Ishikawa (cell line): ENCODE results near the gene CCL5.
A peak's percentile ranks its signal among the peaks of the same experiment; 100 is the strongest.

Source experiments
- CEBPB ChIP-seq: IDR thresholded peaks from 2 replicates; pipeline ENCODE4 v1.6.1; 2012
- CREB1 ChIP-seq: IDR thresholded peaks from 2 replicates; pipeline ENCODE4 v1.6.1; 2012; ENCODE audit warnings: low read depth
- EGR1 ChIP-seq: IDR thresholded peaks from 2 replicates; pipeline ENCODE4 v1.6.1; 2012
- EP300 ChIP-seq: IDR thresholded peaks from 2 replicates; pipeline ENCODE4 v1.6.1; 2012; ENCODE audit warnings: borderline replicate concordance
- FOXM1 ChIP-seq: IDR thresholded peaks from 2 replicates; pipeline ENCODE4 v1.6.1; 2012; ENCODE audit warnings: low read depth, borderline replicate concordance
- NFIC ChIP-seq: IDR thresholded peaks from 2 replicates; pipeline ENCODE4 v1.6.1; 2012
- RAD21 ChIP-seq: IDR thresholded peaks from 2 replicates; pipeline ENCODE4 v1.6.1; 2012; ENCODE audit warnings: low read depth
- TAF1 ChIP-seq: IDR thresholded peaks from 2 replicates; pipeline ENCODE4 v1.6.1; 2012; ENCODE audit warnings: low read depth, mild to moderate bottlenecking
- TCF12 ChIP-seq: IDR thresholded peaks from 2 replicates; pipeline ENCODE4 v1.6.1; 2012; ENCODE audit warnings: low read depth
- TEAD4 ChIP-seq: IDR thresholded peaks from 2 replicates; pipeline ENCODE4 v1.6.1; 2012
- YY1 ChIP-seq: IDR thresholded peaks from 2 replicates; pipeline ENCODE4 v1.6.1; 2012; ENCODE audit warnings: low read depth
- ZBTB7A ChIP-seq: IDR thresholded peaks from 2 replicates; pipeline ENCODE4 v1.6.1; 2012; ENCODE audit warnings: low read depth
- TF ChIP-seq, protein P1 (sequence below): IDR thresholded peaks from 2 replicates; pipeline ENCODE4 v1.6.1; 2012
- TF ChIP-seq, protein P2 (sequence below): IDR thresholded peaks from 2 replicates; pipeline ENCODE4 v1.6.1; 2012
- TF ChIP-seq, protein P3 (sequence below): IDR thresholded peaks from 2 replicates; pipeline ENCODE4 v1.6.1; 2012; ENCODE audit warnings: low read depth, mild to moderate bottlenecking

The CCL5 gene

DNA sequence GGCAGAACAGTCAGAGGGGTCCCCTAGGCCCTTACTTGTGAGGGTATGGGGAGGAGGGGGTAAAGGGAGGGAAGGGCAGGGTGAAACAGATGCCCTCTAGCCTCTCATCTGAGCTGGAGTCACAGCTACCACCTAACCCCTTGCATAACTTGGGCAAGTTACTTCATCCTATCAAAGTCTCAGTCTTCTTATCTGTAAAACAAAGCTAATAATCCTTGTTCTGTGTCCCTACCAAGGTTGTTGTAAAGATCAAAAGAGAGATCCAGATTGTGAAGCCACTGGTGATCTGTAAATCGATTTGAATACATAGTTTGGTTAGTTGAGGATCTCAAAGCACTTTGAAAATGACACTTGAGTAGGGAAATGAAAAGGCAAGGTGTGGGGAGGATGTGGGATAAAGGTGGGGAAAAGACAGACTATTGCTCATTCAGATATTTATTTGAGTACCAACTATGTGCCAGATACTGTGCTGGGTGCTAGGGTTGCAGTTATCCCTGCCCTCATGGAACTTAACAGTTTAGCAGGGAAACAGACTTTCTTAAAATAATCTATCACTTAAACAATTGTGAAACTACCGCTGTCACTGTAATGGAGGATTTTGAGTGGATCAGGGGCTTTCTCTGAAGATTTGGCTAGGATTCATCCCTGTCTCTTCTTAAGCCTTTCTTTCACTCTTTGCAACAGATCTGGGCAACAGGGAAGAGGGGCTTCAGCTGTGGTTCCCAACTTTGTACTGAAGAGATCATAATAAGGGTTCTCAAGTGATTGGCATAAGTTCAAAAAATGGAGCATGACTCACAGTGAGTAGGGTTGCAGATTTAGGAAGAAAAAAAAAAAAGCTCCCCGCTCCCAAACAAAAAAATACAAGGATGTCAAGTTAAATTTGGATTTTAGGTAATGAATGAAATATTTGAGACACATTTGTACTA, 14.5 kb downstream of the CCL5 start:
- TF ChIP-seq NFIC (no peak), TAF1 (no peak), CEBPB (no peak), EP300 (no peak), CREB1 (no peak), RAD21 (no peak), ZBTB7A (no peak), FOXM1 (no peak), EGR1 (no peak), TCF12 (no peak), TEAD4 (no peak), YY1 (no peak)
- TF ChIP-seq, protein P1, sequence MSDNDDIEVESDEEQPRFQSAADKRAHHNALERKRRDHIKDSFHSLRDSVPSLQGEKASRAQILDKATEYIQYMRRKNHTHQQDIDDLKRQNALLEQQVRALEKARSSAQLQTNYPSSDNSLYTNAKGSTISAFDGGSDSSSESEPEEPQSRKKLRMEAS, result no peak
- TF ChIP-seq, protein P2, sequence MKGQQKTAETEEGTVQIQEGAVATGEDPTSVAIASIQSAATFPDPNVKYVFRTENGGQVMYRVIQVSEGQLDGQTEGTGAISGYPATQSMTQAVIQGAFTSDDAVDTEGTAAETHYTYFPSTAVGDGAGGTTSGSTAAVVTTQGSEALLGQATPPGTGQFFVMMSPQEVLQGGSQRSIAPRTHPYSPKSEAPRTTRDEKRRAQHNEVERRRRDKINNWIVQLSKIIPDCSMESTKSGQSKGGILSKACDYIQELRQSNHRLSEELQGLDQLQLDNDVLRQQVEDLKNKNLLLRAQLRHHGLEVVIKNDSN, result no peak
- TF ChIP-seq, protein P3, sequence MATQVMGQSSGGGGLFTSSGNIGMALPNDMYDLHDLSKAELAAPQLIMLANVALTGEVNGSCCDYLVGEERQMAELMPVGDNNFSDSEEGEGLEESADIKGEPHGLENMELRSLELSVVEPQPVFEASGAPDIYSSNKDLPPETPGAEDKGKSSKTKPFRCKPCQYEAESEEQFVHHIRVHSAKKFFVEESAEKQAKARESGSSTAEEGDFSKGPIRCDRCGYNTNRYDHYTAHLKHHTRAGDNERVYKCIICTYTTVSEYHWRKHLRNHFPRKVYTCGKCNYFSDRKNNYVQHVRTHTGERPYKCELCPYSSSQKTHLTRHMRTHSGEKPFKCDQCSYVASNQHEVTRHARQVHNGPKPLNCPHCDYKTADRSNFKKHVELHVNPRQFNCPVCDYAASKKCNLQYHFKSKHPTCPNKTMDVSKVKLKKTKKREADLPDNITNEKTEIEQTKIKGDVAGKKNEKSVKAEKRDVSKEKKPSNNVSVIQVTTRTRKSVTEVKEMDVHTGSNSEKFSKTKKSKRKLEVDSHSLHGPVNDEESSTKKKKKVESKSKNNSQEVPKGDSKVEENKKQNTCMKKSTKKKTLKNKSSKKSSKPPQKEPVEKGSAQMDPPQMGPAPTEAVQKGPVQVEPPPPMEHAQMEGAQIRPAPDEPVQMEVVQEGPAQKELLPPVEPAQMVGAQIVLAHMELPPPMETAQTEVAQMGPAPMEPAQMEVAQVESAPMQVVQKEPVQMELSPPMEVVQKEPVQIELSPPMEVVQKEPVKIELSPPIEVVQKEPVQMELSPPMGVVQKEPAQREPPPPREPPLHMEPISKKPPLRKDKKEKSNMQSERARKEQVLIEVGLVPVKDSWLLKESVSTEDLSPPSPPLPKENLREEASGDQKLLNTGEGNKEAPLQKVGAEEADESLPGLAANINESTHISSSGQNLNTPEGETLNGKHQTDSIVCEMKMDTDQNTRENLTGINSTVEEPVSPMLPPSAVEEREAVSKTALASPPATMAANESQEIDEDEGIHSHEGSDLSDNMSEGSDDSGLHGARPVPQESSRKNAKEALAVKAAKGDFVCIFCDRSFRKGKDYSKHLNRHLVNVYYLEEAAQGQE, result no peak

DNA sequence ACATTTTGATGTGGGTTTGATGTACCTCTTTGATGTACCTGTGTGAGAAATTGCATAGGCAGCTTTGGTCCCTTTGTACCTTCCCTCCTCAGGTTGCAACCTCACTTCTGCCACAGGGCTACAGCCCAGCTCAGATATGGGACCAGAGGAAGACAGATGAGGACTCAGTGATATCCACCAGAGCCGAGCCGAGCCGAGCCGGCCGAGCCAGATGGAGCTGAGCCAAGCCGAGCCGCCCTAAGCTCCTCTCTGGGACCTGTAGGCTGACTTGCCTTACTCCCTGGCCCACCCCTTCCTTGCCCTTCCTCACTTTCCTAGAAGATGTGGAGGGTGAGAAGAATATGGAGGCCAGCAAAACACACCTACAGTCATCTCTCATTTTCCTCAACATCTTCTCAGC, 15.3 kb downstream of the CCL5 start:
- TF ChIP-seq ZBTB7A (no peak), TAF1 (no peak)
- TF ChIP-seq, protein P3, result no peak

DNA sequence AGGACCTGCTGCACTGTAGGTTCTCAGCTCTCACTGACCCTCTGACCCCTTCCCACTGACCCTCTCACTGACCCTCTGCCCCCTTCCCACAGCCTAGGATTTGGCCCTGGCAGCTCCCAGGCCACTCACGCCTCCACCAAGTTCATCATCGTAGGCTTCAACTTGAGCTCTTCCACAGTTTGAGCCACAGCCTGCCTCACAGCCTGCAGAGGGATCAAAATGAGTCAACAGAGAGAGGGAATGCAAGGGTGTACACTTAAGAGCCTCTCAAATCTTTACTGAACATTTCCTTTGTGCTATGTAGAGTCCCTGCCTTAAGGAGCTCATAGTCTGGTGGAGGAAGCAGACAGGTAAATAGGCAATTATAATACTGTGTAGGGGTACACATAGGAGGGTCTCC, 23.6 kb downstream of the CCL5 start:
- TF ChIP-seq TEAD4, result no peak
- no peak for TF ChIP-seq CEBPB
- TF ChIP-seq, protein P2, result no peak
- no peak for TF ChIP-seq FOXM1

DNA sequence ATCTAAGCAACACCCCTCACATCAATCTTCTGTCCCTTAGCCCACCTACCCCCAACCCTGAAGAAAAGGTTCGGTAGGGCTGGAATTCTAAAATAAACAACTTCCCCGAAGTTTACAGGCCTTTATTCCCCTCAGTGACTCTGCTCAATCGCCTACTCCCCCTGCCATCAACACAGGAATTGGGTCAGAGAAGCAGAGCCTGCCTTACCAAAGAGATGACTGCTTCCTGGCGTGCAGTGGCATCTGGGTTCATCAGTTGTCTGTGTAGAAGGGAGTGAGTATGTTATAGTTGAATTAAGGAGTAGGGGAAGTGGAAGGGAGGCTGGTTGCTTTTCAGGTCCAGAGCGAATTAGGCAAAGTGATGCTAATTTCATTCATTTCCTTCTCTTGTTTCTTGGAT, 24.2 kb downstream of the CCL5 start:
- TF ChIP-seq TEAD4, result no peak
- no peak for TF ChIP-seq CREB1
- no peak for TF ChIP-seq RAD21
- TF ChIP-seq YY1, result no peak

DNA sequence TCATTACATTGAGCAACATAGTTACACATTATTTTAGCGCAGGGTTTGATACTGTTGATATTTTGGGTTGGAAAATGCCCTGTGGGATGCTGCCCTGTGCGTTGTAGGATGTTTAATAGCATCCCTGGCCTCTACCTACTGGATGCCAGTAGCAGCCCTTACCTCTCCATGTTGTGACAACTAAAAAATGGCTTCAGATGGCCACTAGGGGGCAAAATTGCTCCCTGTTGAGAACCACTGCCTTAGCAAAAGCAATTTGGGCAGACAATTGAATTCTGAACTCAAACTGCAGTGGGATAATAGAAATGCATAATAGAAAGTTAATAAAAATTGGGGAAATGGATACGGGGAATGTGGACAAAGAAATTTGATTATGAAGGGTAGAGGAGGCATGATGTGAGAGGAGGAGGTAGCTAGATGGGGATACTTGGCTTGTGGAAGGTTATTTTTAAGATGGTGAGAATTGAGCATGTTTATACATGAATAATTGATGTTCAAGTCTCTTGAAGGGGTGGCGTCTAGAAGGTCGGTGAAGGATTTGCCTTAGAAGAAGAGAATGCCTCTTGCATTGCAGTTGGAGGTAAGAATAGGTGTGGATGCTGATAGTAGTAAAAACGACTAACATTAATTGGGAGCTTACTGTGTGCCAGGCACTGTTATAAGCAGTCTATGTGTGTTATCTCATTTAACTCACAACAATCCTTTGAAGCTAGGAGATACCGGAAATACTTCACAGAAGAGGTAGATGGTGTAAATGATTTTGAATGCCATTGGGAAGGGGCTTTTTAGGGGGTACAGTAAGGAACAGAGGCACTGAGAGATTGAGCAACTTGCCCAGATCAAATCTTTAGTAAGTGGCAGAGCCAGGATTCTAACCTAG, 30.5 kb downstream of the CCL5 start:
- TF ChIP-seq RAD21, result peak; percentile 48
- no peak for TF ChIP-seq TAF1

DNA sequence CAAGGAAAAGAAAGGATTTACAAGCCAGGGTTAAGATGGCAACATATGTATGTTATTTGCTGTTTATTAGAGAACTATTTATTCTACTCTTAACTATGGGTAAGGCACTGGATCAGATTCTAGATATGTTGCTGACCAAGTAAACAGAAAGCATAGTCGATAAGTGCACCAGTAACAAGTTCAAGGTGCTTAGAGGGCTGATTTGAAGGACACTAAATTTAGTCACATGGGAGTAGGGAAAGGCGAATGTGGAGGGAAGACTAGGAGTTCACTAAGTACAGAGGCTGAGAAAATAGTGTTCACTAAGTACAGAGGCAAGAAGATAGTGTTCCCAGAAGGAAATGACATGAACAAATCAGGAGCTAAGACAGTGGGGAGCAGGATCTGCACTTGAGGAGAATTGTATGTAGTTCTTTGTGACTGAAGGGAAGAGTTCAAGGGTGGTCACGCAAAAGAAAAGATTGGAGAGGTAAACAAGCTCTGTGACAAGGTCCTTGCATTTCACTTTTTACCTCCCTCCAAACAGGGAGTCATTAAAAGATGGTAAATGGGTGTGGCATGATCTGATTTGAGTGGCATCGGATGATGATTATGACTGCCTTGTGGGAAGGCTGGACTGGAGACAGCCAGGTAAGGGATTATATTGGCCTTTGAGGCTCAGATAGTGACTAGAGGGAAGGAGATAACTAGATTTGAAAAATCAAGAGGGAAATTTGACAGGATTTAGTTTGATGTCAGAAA, 32.4 kb downstream of the CCL5 start:
- TF ChIP-seq, protein P3, result no peak
- TF ChIP-seq NFIC (no peak), TEAD4 (no peak)
